ENCODE results near the gene CYP3A5. TPM values are rescaled to one million over a fixed set of nuclear protein-coding genes. Genes with fewer than 3 reads are reported as not detected.

CYP3A5 gene
- total and polyA plus RNA-seq, 2 of the 13 experiments (the other 11 are each of a cell fraction or from before 2014, with no cell fraction given) = 5.7 to 9.3 TPM

DNA sequence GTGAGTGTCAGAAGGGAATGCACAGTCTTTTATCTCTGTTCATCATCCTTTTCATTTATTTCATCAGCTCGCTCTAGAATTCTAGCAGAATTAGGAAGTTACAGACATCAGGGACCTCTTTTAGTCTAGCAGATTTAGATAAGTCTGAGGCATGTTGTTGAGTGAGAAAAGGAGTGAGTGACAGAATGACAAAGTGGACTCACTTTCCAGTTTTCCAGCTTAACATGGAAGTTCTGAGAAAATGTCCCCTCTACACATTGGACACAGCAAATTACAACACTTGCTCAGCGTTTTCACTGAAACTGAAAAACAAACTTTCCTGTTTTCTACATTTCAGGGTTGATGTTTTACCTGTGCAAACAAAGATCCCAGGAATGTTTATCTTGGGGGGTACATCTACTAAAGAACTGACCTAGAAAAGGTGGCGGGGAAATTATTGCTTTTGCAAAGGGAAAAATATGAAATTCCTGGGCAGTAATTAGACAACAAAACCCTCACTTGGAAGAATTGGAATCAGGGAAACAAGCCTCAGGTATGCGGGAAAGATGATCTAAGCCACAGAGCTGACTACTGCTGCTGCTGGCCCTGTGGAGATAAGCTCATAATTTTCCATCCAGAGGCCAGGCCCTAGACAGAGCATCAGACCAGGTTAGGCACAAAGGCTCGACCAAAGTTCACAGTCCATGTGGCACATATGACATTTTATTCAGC lies 14.6 kb upstream of the CYP3A5 start (continued):
- TF ChIP-seq MYPOP (CRISPR knock-in tag; IDR thresholded peaks at IDR 0.05) = peak; percentile 44; the same call in 1 of the 2 replicates
- TF ChIP-seq RAD51 (IDR thresholded peaks at IDR 0.05; ENCODE audit: borderline replicate concordance) = no peak
- TF ChIP-seq ATAD3A (CRISPR knock-in tag; IDR thresholded peaks at IDR 0.05) = no peak
- TF ChIP-seq ZNF775 (CRISPR knock-in tag; IDR thresholded peaks at IDR 0.05; ENCODE audit: borderline replicate concordance) = no peak
- no peak for TF ChIP-seq TSC22D2 (CRISPR knock-in tag; IDR thresholded peaks at IDR 0.05; ENCODE audit: borderline replicate concordance)
- peak; percentile 27; the same call in 1 of the 2 replicates for TF ChIP-seq ONECUT2 (CRISPR knock-in tag; IDR thresholded peaks at IDR 0.05)
- no peak for TF ChIP-seq NR1H2 (CRISPR knock-in tag; IDR thresholded peaks at IDR 0.05; ENCODE audit: borderline replicate concordance, low read depth)
- TF ChIP-seq ZNF207 (IDR thresholded peaks at IDR 0.05; ENCODE audit: borderline replicate concordance) = no peak
- TF ChIP-seq ZNF574 (CRISPR knock-in tag; IDR thresholded peaks at IDR 0.05) = peak; percentile 32; the same call in 1 of the 2 replicates
- TF ChIP-seq SIN3A (IDR thresholded peaks at IDR 0.05; ENCODE audit: borderline replicate concordance, low read depth, low read length) = no peak
- TF ChIP-seq RFX5 (IDR thresholded peaks at IDR 0.05; ENCODE audit: low read depth, low read length) = no peak
- TF ChIP-seq RBM39 (IDR thresholded peaks at IDR 0.05; ENCODE audit: low read depth, low read length, poor library complexity, severe bottlenecking) = no peak
- TF ChIP-seq RELA (CRISPR knock-in tag; IDR thresholded peaks at IDR 0.05) = no peak
- TF ChIP-seq DDIT3 (CRISPR knock-in tag; IDR thresholded peaks at IDR 0.05) = no peak
- TF ChIP-seq HNF1A (IDR thresholded peaks at IDR 0.05; ENCODE audit: low read depth) = peak; percentile 89
- TF ChIP-seq HNF1A (CRISPR knock-in tag; IDR thresholded peaks at IDR 0.05; ENCODE audit: borderline replicate concordance) = peak; percentile 87; the same call in 1 of the 2 replicates
- TF ChIP-seq TEAD3 (CRISPR knock-in tag; optimal IDR thresholded peaks at IDR 0.05; ENCODE audit: borderline replicate concordance) = peak; percentile 92
- TF ChIP-seq MED13 (CRISPR knock-in tag; IDR thresholded peaks at IDR 0.05) = no peak
- peak; percentile 84; the same call in 1 of the 2 replicates for TF ChIP-seq ZNF3 (CRISPR knock-in tag; IDR thresholded peaks at IDR 0.05)

Data from HepG2 (cell line).